Panc1 (cell line): ENCODE data around the gene POFUT1. TPM values are rescaled to one million over a fixed set of nuclear protein-coding genes. Genes with fewer than 3 reads are reported as not detected.

Experiments
- ATAC-seq: fragments of 200-7000 bp; cut with Tn5 transposase; 2 replicates; pipeline ENCODE4 v1.9.1; 2020; ENCODE audit warnings: mild to moderate bottlenecking, moderate library complexity
- BruUV-seq: library from RNA; stranded (reverse); fragments of 400-500 nt; replicated peaks from 2 replicates; lab custom pipeline; 2021; lab: Mats Ljungman, UMichigan
- CTCF ChIA-PET: fragments of 300-600 bp; sonication (Branson Sonifier 250); formaldehyde crosslinking; loops from one replicate; lab custom pipeline; 2022; ENCODE audit warnings: antibody characterized with exemption; lab: Charles Lee
- POLR2A ChIA-PET: fragments of 300-600 bp; sonication (Branson Sonifier 250); formaldehyde crosslinking; loops from one replicate; lab custom pipeline; 2022; ENCODE audit warnings: antibody characterized with exemption; lab: Charles Lee
- DNase-seq: peaks from one replicate; pipeline ENCODE4 v3.0.0-alpha.2; 2010; ENCODE audit warnings: low read depth, low spot score
- H3K27ac ChIP-seq: 2 replicates; pipeline ENCODE4 v1.5.1; 2011; ENCODE audit warnings: mild to moderate bottlenecking, low read length, inconsistent platforms
- H3K27me3 ChIP-seq: fragments of 200-500 bp; sonication (Bioruptor generic); 2 replicates; pipeline ENCODE4 v1.6.0; 2014; ENCODE audit warnings: low read length, inconsistent platforms; ENCODE audit not compliant: control insufficient read depth, insufficient read depth
- H3K36me3 ChIP-seq: fragments of 200-500 bp; sonication (Bioruptor generic); 2 replicates; pipeline ENCODE4 v1.5.1; 2014; ENCODE audit warnings: inconsistent platforms, mild to moderate bottlenecking, low read length, moderate library complexity; ENCODE audit not compliant: control insufficient read depth, insufficient read depth
- H3K4me1 ChIP-seq: 2 replicates; pipeline ENCODE4 v1.5.1; 2011; ENCODE audit warnings: inconsistent platforms, mild to moderate bottlenecking, low read length, moderate library complexity; ENCODE audit not compliant: control insufficient read depth, insufficient read depth
- H3K4me3 ChIP-seq, 2 experiments: 2 replicates each; pipeline ENCODE4 v1.5.1; 2011 to 2012; ENCODE audit warnings: low read depth in 2 of 2, low read length in 2 of 2, mild to moderate bottlenecking in 2 of 2, inconsistent platforms in 1 of 2, moderate library complexity in 1 of 2
- H3K9me3 ChIP-seq: fragments of 200-500 bp; sonication (Bioruptor generic); 2 replicates; pipeline ENCODE4 v1.5.1; 2014; ENCODE audit warnings: low read depth, mild to moderate bottlenecking, inconsistent platforms, low read length, moderate library complexity; ENCODE audit not compliant: control insufficient read depth, insufficient read depth
- POLR2AphosphoS5 ChIP-seq: IDR thresholded peaks from 2 replicates; pipeline ENCODE4 v1.6.1; 2012; ENCODE audit warnings: mild to moderate bottlenecking, low read depth, low read length, moderate library complexity
- SIN3A ChIP-seq: IDR thresholded peaks from 2 replicates; pipeline ENCODE4 v1.6.1; 2012; ENCODE audit warnings: low read depth, mild to moderate bottlenecking, low read length, moderate library complexity, borderline replicate concordance; ENCODE audit not compliant: insufficient read depth
- TCF7L2 ChIP-seq: IDR thresholded peaks from 2 replicates; pipeline ENCODE4 v1.6.1; 2011; ENCODE audit warnings: mild to moderate bottlenecking, low read depth, low read length, inconsistent platforms
- in situ Hi-C: cut with HindIII; loops from 2 replicates; pipeline ENCODE4 v1.10.0; 2016; ENCODE audit warnings: low sequenced_read_pairs, low pct_unique_long_range_greater_than_20kb
- intact Hi-C: fragments of 100-400 bp; cut with micrococcal nuclease; formaldehyde crosslinking; loops from one replicate; pipeline ENCODE4 v1.10.0; 2022; ENCODE audit not compliant: unreplicated experiment
- total RNA-seq: library from RNA; stranded (reverse); gene quantifications from one replicate; pipeline ENCODE4 v1.2.1, GENCODE V29; 2021; ENCODE audit not compliant: unreplicated experiment
- TF ChIP-seq, protein P1 (sequence below), 2 experiments: IDR thresholded peaks; 2 replicates each; pipeline ENCODE4 v1.6.1; 2011 to 2012; ENCODE audit warnings: low read depth in 2 of 2, control low read depth in 1 of 2, low read length in 1 of 2, mild to moderate bottlenecking in 1 of 2, moderate library complexity in 1 of 2; ENCODE audit not compliant: insufficient read depth in 1 of 2
- TF ChIP-seq, protein P2 (sequence below): fragments of 450-650 bp; IDR thresholded peaks from 2 replicates; pipeline ENCODE4 v1.5.1; 2017; ENCODE audit warnings: mild to moderate bottlenecking

Gene POFUT1
- total RNA-seq, 1 experiment from 2014 or later, result 138 TPM

DNA sequence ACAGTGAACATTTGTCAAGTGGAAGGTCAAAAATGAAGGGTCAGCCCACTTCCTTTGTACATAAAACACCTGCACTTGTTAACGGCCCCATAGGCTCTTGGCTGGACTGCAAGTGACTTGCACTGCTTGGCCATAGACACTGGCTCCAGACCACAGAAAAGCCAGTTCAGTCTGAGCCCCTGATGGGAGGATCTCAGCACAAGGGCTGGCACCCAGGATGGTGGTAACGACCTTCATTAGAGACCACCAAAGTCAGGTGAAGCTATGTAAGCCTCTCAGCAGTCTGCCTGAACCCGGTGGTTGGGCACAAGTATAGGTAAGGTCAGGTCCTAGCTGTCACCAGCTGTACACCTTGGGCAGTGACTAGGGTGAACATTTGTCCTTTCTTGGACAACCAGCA is 16.3 kb upstream of the POFUT1 start:
- CTCF ChIA-PET, result no interaction called here
- POLR2A ChIA-PET, result no interaction called here
- H3K4me3 ChIP-seq, result no peak overlapping the region
- intact Hi-C loops (loop anchor here (10.0 kb wide), 1 partner anchor 557 kb away; the partner anchor contains the start of gene COX4I2), in situ Hi-C loops (no loop called here)
- no peaks in the 10 kb centered on the region for H3K27me3 ChIP-seq
- DNase-seq (no peak), ATAC-seq (peak; percentile 36)
- peaks cover 9% of the 10 kb centered on the region; the same call in 1 of the 2 replicates for H3K4me1 ChIP-seq
- no peaks in the 10 kb centered on the region for H3K9me3 ChIP-seq
- peaks cover 15% of the 10 kb centered on the region for H3K36me3 ChIP-seq
- no TSS peak for BruUV-seq
- TF ChIP-seq SIN3A (no peak), TCF7L2 (no peak), POLR2AphosphoS5 (no peak)
- TF ChIP-seq, protein P1, sequence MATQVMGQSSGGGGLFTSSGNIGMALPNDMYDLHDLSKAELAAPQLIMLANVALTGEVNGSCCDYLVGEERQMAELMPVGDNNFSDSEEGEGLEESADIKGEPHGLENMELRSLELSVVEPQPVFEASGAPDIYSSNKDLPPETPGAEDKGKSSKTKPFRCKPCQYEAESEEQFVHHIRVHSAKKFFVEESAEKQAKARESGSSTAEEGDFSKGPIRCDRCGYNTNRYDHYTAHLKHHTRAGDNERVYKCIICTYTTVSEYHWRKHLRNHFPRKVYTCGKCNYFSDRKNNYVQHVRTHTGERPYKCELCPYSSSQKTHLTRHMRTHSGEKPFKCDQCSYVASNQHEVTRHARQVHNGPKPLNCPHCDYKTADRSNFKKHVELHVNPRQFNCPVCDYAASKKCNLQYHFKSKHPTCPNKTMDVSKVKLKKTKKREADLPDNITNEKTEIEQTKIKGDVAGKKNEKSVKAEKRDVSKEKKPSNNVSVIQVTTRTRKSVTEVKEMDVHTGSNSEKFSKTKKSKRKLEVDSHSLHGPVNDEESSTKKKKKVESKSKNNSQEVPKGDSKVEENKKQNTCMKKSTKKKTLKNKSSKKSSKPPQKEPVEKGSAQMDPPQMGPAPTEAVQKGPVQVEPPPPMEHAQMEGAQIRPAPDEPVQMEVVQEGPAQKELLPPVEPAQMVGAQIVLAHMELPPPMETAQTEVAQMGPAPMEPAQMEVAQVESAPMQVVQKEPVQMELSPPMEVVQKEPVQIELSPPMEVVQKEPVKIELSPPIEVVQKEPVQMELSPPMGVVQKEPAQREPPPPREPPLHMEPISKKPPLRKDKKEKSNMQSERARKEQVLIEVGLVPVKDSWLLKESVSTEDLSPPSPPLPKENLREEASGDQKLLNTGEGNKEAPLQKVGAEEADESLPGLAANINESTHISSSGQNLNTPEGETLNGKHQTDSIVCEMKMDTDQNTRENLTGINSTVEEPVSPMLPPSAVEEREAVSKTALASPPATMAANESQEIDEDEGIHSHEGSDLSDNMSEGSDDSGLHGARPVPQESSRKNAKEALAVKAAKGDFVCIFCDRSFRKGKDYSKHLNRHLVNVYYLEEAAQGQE (IDR thresholded peaks at IDR 0.05; ENCODE audit: insufficient read depth in 1 of 2, low read depth in 2 of 2, low read length in 1 of 2), result no peak
- TF ChIP-seq, protein P2, sequence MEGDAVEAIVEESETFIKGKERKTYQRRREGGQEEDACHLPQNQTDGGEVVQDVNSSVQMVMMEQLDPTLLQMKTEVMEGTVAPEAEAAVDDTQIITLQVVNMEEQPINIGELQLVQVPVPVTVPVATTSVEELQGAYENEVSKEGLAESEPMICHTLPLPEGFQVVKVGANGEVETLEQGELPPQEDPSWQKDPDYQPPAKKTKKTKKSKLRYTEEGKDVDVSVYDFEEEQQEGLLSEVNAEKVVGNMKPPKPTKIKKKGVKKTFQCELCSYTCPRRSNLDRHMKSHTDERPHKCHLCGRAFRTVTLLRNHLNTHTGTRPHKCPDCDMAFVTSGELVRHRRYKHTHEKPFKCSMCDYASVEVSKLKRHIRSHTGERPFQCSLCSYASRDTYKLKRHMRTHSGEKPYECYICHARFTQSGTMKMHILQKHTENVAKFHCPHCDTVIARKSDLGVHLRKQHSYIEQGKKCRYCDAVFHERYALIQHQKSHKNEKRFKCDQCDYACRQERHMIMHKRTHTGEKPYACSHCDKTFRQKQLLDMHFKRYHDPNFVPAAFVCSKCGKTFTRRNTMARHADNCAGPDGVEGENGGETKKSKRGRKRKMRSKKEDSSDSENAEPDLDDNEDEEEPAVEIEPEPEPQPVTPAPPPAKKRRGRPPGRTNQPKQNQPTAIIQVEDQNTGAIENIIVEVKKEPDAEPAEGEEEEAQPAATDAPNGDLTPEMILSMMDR, result no peak
- H3K27ac ChIP-seq, result no peak overlapping the region

DNA sequence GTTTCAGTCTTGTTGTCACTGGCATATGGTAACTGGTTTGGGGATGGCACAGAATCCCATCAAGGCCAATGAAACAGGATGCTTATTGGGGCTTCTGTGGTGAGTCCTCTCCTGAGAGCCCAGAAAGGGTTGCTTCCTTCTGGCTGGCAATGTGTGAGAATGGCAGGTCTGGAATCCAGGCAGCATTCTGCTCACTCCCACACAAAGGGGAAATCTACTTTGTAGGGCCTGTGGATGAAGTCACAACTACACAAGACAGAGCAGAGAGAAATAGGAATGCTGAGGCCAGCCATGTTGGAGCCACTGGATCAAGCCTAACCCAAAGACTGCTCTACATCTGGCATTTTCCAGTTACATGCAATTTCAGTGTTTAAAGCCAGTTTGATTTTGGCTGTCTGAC is 15.8 kb upstream of the POFUT1 start:
- no TSS peak for BruUV-seq
- no peak overlapping the region for H3K27ac ChIP-seq
- CTCF ChIA-PET, result no interaction called here
- DNase-seq (no peak), ATAC-seq (no peak)
- H3K27me3 ChIP-seq, result no peaks in the 10 kb centered on the region
- in situ Hi-C loops (no loop called here), intact Hi-C loops (loop anchor here (10.0 kb wide), 1 partner anchor 557 kb away; the partner anchor contains the start of gene COX4I2)
- H3K9me3 ChIP-seq, result no peaks in the 10 kb centered on the region
- TF ChIP-seq TCF7L2 (no peak), POLR2AphosphoS5 (no peak), SIN3A (no peak)
- TF ChIP-seq, protein P2, result no peak
- TF ChIP-seq, protein P1 (IDR thresholded peaks at IDR 0.05; ENCODE audit: insufficient read depth in 1 of 2, low read depth in 2 of 2, low read length in 1 of 2), result no peak
- POLR2A ChIA-PET, result no interaction called here
- H3K4me3 ChIP-seq, result no peak overlapping the region
- H3K4me1 ChIP-seq, result peaks cover 9% of the 10 kb centered on the region; the same call in 1 of the 2 replicates
- peaks cover 15% of the 10 kb centered on the region for H3K36me3 ChIP-seq
